HCT116 (cell line): ENCODE data around the gene TBC1D14. TPM values are rescaled to one million over a fixed set of nuclear protein-coding genes. Genes with fewer than 3 reads are reported as not detected.

Experiments
- ATAC-seq: fragments of 200-7000 bp; cut with Tn5 transposase; 2 replicates; pipeline ENCODE4 v1.9.1; 2020; ENCODE audit warnings: mild to moderate bottlenecking, moderate library complexity
- BruUV-seq: library from RNA; stranded (reverse); fragments of 400-500 nt; replicated peaks from 2 replicates; lab custom pipeline; 2021; lab: Mats Ljungman, UMichigan
- CTCF ChIA-PET: fragments of 300-600 bp; sonication (Branson Sonifier 250); formaldehyde crosslinking; loops from one replicate; lab custom pipeline; 2021; ENCODE audit warnings: antibody characterized with exemption; lab: Charles Lee
- POLR2A ChIA-PET: fragments of 300-600, 350-600 bp; sonication (Branson Sonifier 250); formaldehyde crosslinking; loops from one replicate; lab custom pipeline; 2021; ENCODE audit warnings: antibody characterized with exemption; lab: Charles Lee
- RAD21 ChIA-PET, 2 experiments: fragments of 300-600 bp; sonication (Branson Sonifier 250); formaldehyde crosslinking; loops; one replicate each; lab custom pipeline; 2023; ENCODE audit warnings: low total read pairs in 2 of 2; ENCODE audit not compliant: uncharacterized antibody in 2 of 2, unreplicated experiment in 2 of 2, low non-redundant PET in 1 of 2; lab: Charles Lee
- DNase-seq: peaks from one replicate; pipeline ENCODE4 v3.0.0-alpha.2; 2010; ENCODE audit warnings: low read depth, low spot score
- H2AFZ ChIP-seq: fragments of 200-600 bp; shearing (Covaris generic), sonication (generic); 2 replicates; pipeline ENCODE4 v1.6.1; 2017; ENCODE audit warnings: low read depth, mixed run types, mixed read lengths, antibody characterized with exemption, low read length; ENCODE audit not compliant: poor library complexity, severe bottlenecking
- H3K27ac ChIP-seq: 2 replicates; pipeline ENCODE4 v1.5.1; 2012; ENCODE audit warnings: low read depth, low read length
- H3K27me3 ChIP-seq: fragments of 200-600 bp; sonication (generic); 2 replicates; pipeline ENCODE4 v1.6.1; 2016; ENCODE audit warnings: mixed run types, low read length, mixed read lengths; ENCODE audit not compliant: insufficient read depth
- H3K36me3 ChIP-seq, 2 experiments: fragments of 200-500 bp in 1 of 2; fragments of 200-600 bp in 1 of 2; sonication (Bioruptor generic) in 1 of 2; sonication (generic) in 1 of 2; 2 replicates each; pipeline versions ENCODE4 v1.5.1 to v1.6.1; 2014 to 2016; ENCODE audit warnings: low read length in 2 of 2, inconsistent platforms in 1 of 2, mixed read lengths in 1 of 2, mixed run types in 1 of 2; ENCODE audit not compliant: insufficient read depth in 2 of 2, control insufficient read depth in 1 of 2
- H3K4me1 ChIP-seq, 2 experiments: fragments of 200-600 bp in 1 of 2; sonication (generic) in 1 of 2; 2 replicates each; pipeline versions ENCODE4 v1.5.1 to v1.6.1; 2012 to 2017; ENCODE audit warnings: low read length in 2 of 2, inconsistent platforms in 1 of 2, mild to moderate bottlenecking in 1 of 2, mixed read lengths in 1 of 2, mixed run types in 1 of 2, moderate library complexity in 1 of 2; ENCODE audit not compliant: insufficient read depth in 2 of 2, control insufficient read depth in 1 of 2
- H3K4me2 ChIP-seq: fragments of 200-600 bp; sonication (generic); 2 replicates; pipeline ENCODE4 v1.6.1; 2017; ENCODE audit warnings: mixed run types, low read length, mixed read lengths
- H3K4me3 ChIP-seq, 2 experiments: fragments of 200-600 bp in 1 of 2; sonication (generic) in 1 of 2; replicated peaks in 1 of 2; 2 replicates each; pipeline ENCODE4 v1.5.1; 2011 to 2016; ENCODE audit warnings: low read length in 2 of 2, control low read depth in 1 of 2, low read depth in 1 of 2, mild to moderate bottlenecking in 1 of 2, mixed read lengths in 1 of 2, mixed run types in 1 of 2
- H3K79me2 ChIP-seq: fragments of 200-600 bp; sonication (generic); 2 replicates; pipeline ENCODE4 v1.6.1; 2017; ENCODE audit warnings: mild to moderate bottlenecking, mixed run types, low read length, moderate library complexity, mixed read lengths; ENCODE audit not compliant: insufficient read depth
- H3K9ac ChIP-seq: fragments of 200-600 bp; sonication (generic); 2 replicates; pipeline ENCODE4 v1.6.1; 2016; ENCODE audit warnings: low read length, mixed read lengths
- H3K9me2 ChIP-seq: fragments of 200-600 bp; sonication (generic), shearing (Covaris generic); 2 replicates; pipeline ENCODE4 v1.6.1; 2017; ENCODE audit warnings: mixed run types, mild to moderate bottlenecking, moderate library complexity; ENCODE audit not compliant: insufficient read depth
- H3K9me3 ChIP-seq, 2 experiments: fragments of 200-500 bp in 1 of 2; fragments of 200-600 bp in 1 of 2; sonication (Bioruptor generic) in 1 of 2; sonication (generic) in 1 of 2; 2 replicates each; pipeline ENCODE4 v1.6.1; 2014 to 2017; ENCODE audit warnings: low read length in 2 of 2, mixed read lengths in 2 of 2, inconsistent platforms in 1 of 2, low read depth in 1 of 2, mild to moderate bottlenecking in 1 of 2, mixed run types in 1 of 2, moderate library complexity in 1 of 2; ENCODE audit not compliant: control insufficient read depth in 1 of 2, insufficient read depth in 1 of 2
- H4K20me1 ChIP-seq: fragments of 200-600 bp; sonication (generic), shearing (Covaris generic); 2 replicates; pipeline ENCODE4 v1.6.1; 2017; ENCODE audit warnings: mixed run types, mild to moderate bottlenecking, moderate library complexity; ENCODE audit not compliant: insufficient read depth
- CBX3 ChIP-seq: IDR thresholded peaks from 2 replicates; pipeline ENCODE4 v1.6.1; 2012; ENCODE audit warnings: low read depth
- CEBPB ChIP-seq: IDR thresholded peaks from 2 replicates; pipeline ENCODE4 v1.6.1; 2012; ENCODE audit warnings: low read depth
- ELF1 ChIP-seq: IDR thresholded peaks from 2 replicates; pipeline ENCODE4 v1.6.1; 2012; ENCODE audit warnings: low read depth, borderline replicate concordance
- EZH2 ChIP-seq: fragments of 200-600 bp; sonication (generic); IDR thresholded peaks from 2 replicates; pipeline ENCODE4 v1.6.1; 2017; ENCODE audit warnings: antibody characterized with exemption, mixed run types
- FOSL1 ChIP-seq: IDR thresholded peaks from 2 replicates; pipeline ENCODE4 v1.6.1; 2012; ENCODE audit warnings: low read depth
- JUND ChIP-seq: IDR thresholded peaks from 2 replicates; pipeline ENCODE4 v1.6.1; 2012
- POLR2AphosphoS5 ChIP-seq: IDR thresholded peaks from 2 replicates; pipeline ENCODE4 v1.6.1; 2011; ENCODE audit warnings: mild to moderate bottlenecking, low read depth, low read length, moderate library complexity
- SIN3A ChIP-seq: IDR thresholded peaks from 2 replicates; pipeline ENCODE4 v1.6.1; 2012; ENCODE audit warnings: low read depth
- SP1 ChIP-seq: IDR thresholded peaks from 2 replicates; pipeline ENCODE4 v1.6.1; 2012; ENCODE audit warnings: low read depth
- SRF ChIP-seq: IDR thresholded peaks from 2 replicates; pipeline ENCODE4 v1.6.1; 2012; ENCODE audit warnings: low read depth
- TCF7L2 ChIP-seq: IDR thresholded peaks from 2 replicates; pipeline ENCODE4 v1.7.0; 2011; ENCODE audit warnings: borderline replicate concordance, inconsistent platforms; ENCODE audit not compliant: insufficient read depth, insufficient read length; ENCODE audit errors: extremely low read depth
- YY1 ChIP-seq: IDR thresholded peaks from 2 replicates; pipeline ENCODE4 v1.6.1; 2011; ENCODE audit warnings: low read length, low read depth, moderate library complexity, mild to moderate bottlenecking; ENCODE audit not compliant: insufficient replicate concordance; ENCODE audit errors: extremely low read depth
- ZFX ChIP-seq: fragments of 450-650 bp; IDR thresholded peaks from 2 replicates; pipeline ENCODE4 v1.6.1; 2017
- intact Hi-C: fragments of 100-400 bp; cut with micrococcal nuclease; formaldehyde crosslinking; loops from 2 replicates; pipeline ENCODE4 v1.10.0; 2022
- total RNA-seq: library from RNA; stranded (reverse); gene quantifications from one replicate; pipeline ENCODE4 v1.2.1, GENCODE V29; 2021; ENCODE audit not compliant: unreplicated experiment
- TF ChIP-seq, protein P1 (sequence below): IDR thresholded peaks from 2 replicates; pipeline ENCODE4 v1.6.1; 2012
- TF ChIP-seq, protein P2 (sequence below): IDR thresholded peaks from 2 replicates; pipeline ENCODE4 v1.6.1; 2012

TBC1D14 gene
- total RNA-seq, 1 experiment from 2014 or later = 62.9 TPM

DNA sequence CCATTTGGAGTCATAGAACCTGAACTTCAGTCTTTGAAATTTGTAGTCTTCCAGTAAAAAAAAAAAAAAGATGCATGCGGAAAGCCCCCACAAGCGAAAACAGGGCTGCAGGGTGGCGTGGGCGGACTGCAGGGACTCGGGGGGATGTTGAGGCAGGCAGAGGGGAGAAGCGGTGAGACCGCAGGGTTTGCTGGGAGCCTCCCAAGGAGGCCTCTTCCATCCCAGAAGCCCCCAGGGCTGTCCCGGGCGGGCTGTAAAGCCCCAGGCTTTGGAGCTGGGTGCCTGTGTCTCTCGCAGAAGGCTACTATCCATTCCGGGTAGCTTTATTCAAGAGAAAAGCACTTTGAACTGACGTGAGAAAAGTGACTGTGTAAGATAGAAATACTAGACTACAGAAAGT is 86.9 kb downstream of the TBC1D14 start:
- Histone ChIP-seq H4K20me1 (no peaks in the 10 kb centered on the region), H3K36me3 (peaks cover 13 to 42% of the 10 kb centered on the region in 2 experiments; a peak in 3 of 4 replicates), H3K27me3 (no peaks in the 10 kb centered on the region), H3K4me2 (no peak overlapping the region), H3K27ac (no peak overlapping the region), H3K9me3 (no peaks in the 10 kb centered on the region), H2AFZ (no peak overlapping the region), H3K79me2 (peaks cover 47% of the 10 kb centered on the region), H3K9ac (no peak overlapping the region), H3K9me2 (no peaks in the 10 kb centered on the region), H3K4me3 (no peak overlapping the region), H3K4me1 (peaks cover 17 to 43% of the 10 kb centered on the region in 2 experiments)
- no TSS peak for BruUV-seq
- DNase-seq (no peak), ATAC-seq (no peak)
- intact Hi-C loops = no loop called here
- ChIA-PET POLR2A (no interaction called here), CTCF (no interaction called here), RAD21 (no interaction called here)
- no peak for TF ChIP-seq CBX3

DNA sequence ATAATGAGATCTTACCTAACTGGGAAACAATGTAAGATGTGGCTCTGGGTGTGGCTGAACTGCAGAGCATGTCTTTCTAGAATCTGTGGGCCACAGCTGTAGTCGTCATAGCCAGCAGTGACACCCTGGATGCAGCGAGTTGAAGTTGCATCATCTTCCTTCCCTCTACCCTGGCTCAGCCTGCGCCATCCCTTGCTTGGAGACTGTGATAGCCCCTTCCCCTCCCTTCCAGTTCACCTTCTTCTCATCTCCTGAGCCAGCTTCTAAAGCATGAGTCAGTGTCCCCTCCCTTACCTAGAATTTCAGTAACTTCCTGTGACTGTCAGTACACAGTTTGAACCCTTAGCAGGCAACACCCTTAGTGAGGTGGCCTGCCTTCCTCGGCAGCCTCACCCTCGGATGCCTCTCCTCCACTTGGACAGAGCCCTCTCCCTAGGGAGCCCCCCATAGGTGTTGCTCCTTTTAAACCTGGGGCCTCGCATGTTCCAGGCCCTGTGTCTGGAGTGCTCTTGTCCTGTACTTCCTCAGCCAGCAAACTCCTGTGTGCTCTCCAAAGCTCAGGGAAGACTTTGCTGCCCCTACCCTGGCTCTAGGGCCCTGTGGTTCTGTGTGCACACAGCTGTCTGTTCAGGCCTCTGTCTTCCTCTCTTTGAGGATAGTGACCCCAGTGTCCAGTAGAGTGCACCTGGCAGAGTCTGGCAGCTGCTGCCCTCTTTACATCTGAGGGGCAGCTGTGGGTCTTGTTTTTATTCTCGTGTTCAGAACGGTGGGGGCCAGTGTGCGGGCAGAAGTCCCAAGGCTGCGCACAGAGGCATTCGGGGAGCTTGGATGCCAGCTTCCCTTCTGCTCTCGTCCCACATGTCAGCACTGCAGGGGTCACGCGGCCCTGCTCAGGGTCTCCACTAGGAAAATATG is 89.8 kb downstream of the TBC1D14 start:
- peaks cover 17 to 35% of the 10 kb centered on the region in 2 experiments for H3K4me1 ChIP-seq
- ATAC-seq = peak; percentile 91
- H3K79me2 ChIP-seq = peaks cover 35% of the 10 kb centered on the region; the same call in 1 of the 2 replicates
- H3K36me3 ChIP-seq = peaks cover 16 to 45% of the 10 kb centered on the region in 2 experiments; a peak in 2 of 4 replicates
- H3K27ac ChIP-seq = peak overlapping the region; percentile 57
- H3K27me3 ChIP-seq = no peaks in the 10 kb centered on the region
- ChIA-PET POLR2A (interaction anchor here (0.6 to 2.5 kb wide), 3 partner anchors 12 to 86 kb away, joined by 3 to 11 read pairs (median 3); no protein-coding TSS in a partner anchor), RAD21 (no interaction called here), CTCF (interaction anchor here (0.5 kb wide), 1 partner anchor 28 kb away, joined by 3 read pairs; no protein-coding TSS in a partner anchor)
- H3K4me2 ChIP-seq = peak overlapping the region; percentile 69
- H3K9ac ChIP-seq = peak overlapping the region; percentile 55
- H4K20me1 ChIP-seq = no peaks in the 10 kb centered on the region
- H3K4me3 ChIP-seq = peak overlapping the region in 1 of 2 experiments; percentile 37; a peak in 3 of 4 replicates
- no peaks in the 10 kb centered on the region for H3K9me2 ChIP-seq
- H2AFZ ChIP-seq = no peak overlapping the region
- TF ChIP-seq, protein P1, sequence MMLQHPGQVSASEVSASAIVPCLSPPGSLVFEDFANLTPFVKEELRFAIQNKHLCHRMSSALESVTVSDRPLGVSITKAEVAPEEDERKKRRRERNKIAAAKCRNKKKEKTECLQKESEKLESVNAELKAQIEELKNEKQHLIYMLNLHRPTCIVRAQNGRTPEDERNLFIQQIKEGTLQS = peak; percentile 88
- TF ChIP-seq FOSL1 = peak; percentile 71
- peak; percentile 76 for TF ChIP-seq CBX3
- TF ChIP-seq TCF7L2 = no peak
- peak; percentile 65 for TF ChIP-seq POLR2AphosphoS5
- peak; percentile 59; the same call in 1 of the 2 replicates for TF ChIP-seq SIN3A
- TF ChIP-seq, protein P2, sequence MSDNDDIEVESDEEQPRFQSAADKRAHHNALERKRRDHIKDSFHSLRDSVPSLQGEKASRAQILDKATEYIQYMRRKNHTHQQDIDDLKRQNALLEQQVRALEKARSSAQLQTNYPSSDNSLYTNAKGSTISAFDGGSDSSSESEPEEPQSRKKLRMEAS = peak; percentile 83
- TF ChIP-seq CEBPB = peak; percentile 91
- TF ChIP-seq ZFX = no peak
- peak; percentile 77 for TF ChIP-seq JUND
- TF ChIP-seq YY1 = peak; percentile 2
- TF ChIP-seq EZH2 = no peak
- TF ChIP-seq SRF = no peak; the same call in 1 of the 2 replicates
- no peak for TF ChIP-seq ELF1
- TF ChIP-seq SP1 = peak; percentile 82
- peak; percentile 78 for DNase-seq
- BruUV-seq = TSS peak; percentile 14
- intact Hi-C loops = no loop called here
- H3K9me3 ChIP-seq = no peaks in the 10 kb centered on the region
